Left ventricle myocardium inferior (tissue), 1 donor: ENCODE data around the gene TRIM69. TPM values are rescaled to one million over a fixed set of nuclear protein-coding genes. Genes with fewer than 3 reads are reported as not detected.

Experiments
- DNase-seq: peaks from one replicate; pipeline ENCODE4 v3.0.0-alpha.2; 2020
- H3K27ac ChIP-seq: fragments of 200-600 bp; replicated peaks from 2 replicates; pipeline ENCODE4 v1.8.0; 2021
- H3K27me3 ChIP-seq: fragments of 200-600 bp; 2 replicates; pipeline ENCODE4 v1.8.0; 2021; ENCODE audit warnings: low read depth
- H3K36me3 ChIP-seq: fragments of 200-600 bp; 2 replicates; pipeline ENCODE4 v1.8.0; 2021
- H3K4me1 ChIP-seq: fragments of 200-600 bp; 2 replicates; pipeline ENCODE4 v1.8.0; 2021
- H3K4me3 ChIP-seq: fragments of 200-600 bp; 2 replicates; pipeline ENCODE4 v1.8.0; 2021; ENCODE audit warnings: mild to moderate bottlenecking, moderate library complexity
- H3K9me3 ChIP-seq: fragments of 200-600 bp; replicated peaks from 2 replicates; pipeline ENCODE4 v1.8.0; 2021
- intact Hi-C: fragments of 100-400 bp; cut with micrococcal nuclease; formaldehyde crosslinking; loops from one replicate; pipeline ENCODE4 v1.11.0; 2022
- total RNA-seq: library from RNA; stranded (reverse); fragmentation: NEBNext Ultra II Directional; extraction: Animal tissue kit (Norgen Biotek cat#: 25700); gene quantifications from one replicate; pipeline ENCODE4 v1.2.1, GENCODE V29; 2021
- TF ChIP-seq, protein P1 (sequence below): fragments of 200-600 bp; IDR thresholded peaks from 2 replicates; pipeline ENCODE4 v1.8.0; 2021; ENCODE audit warnings: antibody characterized with exemption, mild to moderate bottlenecking, borderline replicate concordance
- donor health status: DM: no; HTN: yes; CAD: no; lungs with severe emphysema.

Gene TRIM69
- total RNA-seq, 1 donor from 2014 or later = 57.6 TPM

DNA sequence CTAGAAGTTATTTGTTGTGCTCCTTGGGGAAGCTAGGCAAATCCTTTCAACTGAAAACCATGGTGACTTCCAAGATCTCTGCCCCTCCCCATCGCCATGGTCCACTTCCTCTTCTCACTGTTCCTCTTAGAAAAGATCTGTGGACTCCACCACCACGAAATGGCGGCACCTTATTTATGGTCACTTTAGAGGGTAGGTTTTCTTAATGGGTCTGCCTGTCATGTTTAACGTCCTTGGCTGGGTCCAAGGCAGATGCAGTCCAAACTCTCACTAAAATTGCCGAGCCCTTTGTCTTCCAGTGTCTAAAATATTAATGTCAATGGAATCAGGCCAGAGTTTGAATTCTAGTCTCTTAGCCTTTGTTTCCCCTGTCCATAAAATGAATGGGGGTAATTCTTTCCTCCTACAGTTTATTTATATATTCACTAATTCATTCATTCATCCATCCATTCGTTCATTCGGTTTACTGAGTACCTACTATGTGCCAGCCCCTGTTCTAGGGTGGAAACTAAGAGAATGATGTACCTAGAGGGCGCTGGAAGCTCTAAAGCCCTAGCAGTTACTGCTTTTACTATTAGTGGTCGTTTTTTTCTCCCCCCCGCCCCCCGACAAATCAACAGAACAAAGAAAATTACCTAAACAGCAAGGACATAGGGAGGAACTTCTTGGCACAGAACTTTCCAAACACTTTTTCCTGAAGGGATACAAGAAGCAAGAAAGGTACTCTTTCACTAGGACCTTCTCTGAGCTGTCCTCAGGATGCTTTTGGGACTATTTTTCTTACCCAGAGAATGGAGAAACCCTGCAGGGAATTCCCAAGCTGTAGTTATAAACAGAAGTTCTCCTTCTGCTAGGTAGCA is 25.9 kb upstream of the TRIM69 start:
- Histone ChIP-seq H3K27ac (peak overlapping the region; percentile 99), H3K36me3 (peaks cover 3% of the 10 kb centered on the region), H3K27me3 (no peaks in the 10 kb centered on the region), H3K4me3 (peak overlapping the region; percentile 92), H3K9me3 (no peaks in the 10 kb centered on the region), H3K4me1 (peaks cover 58% of the 10 kb centered on the region)
- TF ChIP-seq, protein P1, sequence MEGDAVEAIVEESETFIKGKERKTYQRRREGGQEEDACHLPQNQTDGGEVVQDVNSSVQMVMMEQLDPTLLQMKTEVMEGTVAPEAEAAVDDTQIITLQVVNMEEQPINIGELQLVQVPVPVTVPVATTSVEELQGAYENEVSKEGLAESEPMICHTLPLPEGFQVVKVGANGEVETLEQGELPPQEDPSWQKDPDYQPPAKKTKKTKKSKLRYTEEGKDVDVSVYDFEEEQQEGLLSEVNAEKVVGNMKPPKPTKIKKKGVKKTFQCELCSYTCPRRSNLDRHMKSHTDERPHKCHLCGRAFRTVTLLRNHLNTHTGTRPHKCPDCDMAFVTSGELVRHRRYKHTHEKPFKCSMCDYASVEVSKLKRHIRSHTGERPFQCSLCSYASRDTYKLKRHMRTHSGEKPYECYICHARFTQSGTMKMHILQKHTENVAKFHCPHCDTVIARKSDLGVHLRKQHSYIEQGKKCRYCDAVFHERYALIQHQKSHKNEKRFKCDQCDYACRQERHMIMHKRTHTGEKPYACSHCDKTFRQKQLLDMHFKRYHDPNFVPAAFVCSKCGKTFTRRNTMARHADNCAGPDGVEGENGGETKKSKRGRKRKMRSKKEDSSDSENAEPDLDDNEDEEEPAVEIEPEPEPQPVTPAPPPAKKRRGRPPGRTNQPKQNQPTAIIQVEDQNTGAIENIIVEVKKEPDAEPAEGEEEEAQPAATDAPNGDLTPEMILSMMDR = no peak
- intact Hi-C loops = no loop called here
- DNase-seq = peak; percentile 25

DNA sequence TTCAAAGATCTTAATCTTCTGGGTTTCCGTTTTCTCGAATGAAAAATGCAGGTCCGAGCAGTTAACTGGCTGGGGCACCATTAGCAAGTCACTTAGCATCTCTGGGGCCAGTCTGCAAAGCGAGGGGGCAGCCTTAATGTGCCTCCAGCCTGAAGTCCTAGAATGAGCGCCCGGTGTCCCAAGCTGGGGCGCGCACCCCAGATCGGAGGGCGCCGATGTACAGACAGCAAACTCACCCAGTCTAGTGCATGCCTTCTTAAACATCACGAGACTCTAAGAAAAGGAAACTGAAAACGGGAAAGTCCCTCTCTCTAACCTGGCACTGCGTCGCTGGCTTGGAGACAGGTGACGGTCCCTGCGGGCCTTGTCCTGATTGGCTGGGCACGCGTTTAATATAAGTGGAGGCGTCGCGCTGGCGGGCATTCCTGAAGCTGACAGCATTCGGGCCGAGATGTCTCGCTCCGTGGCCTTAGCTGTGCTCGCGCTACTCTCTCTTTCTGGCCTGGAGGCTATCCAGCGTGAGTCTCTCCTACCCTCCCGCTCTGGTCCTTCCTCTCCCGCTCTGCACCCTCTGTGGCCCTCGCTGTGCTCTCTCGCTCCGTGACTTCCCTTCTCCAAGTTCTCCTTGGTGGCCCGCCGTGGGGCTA is 25.1 kb upstream of the TRIM69 start, which contains the start of the genes B2M and PATL2:
B2M (plus strand) TSS at position 422 of the 647 bp plus-strand sequence; CDS start at position 452, 30 bp downstream.
PATL2 (minus strand) TSS at position 228 of the 647 bp plus-strand sequence. CDS start 34,833 bp downstream, outside the sequence.
- intact Hi-C loops = no loop called here
- Histone ChIP-seq H3K36me3 (peaks cover 11% of the 10 kb centered on the region), H3K4me1 (peaks cover 66% of the 10 kb centered on the region), H3K27me3 (no peaks in the 10 kb centered on the region), H3K9me3 (no peaks in the 10 kb centered on the region), H3K27ac (peak within 1 kb of the TSS; percentile 99), H3K4me3 (peak within 1 kb of the TSS; percentile 92)
- TF ChIP-seq, protein P1 = no peak
- peak; percentile 94 for DNase-seq

DNA sequence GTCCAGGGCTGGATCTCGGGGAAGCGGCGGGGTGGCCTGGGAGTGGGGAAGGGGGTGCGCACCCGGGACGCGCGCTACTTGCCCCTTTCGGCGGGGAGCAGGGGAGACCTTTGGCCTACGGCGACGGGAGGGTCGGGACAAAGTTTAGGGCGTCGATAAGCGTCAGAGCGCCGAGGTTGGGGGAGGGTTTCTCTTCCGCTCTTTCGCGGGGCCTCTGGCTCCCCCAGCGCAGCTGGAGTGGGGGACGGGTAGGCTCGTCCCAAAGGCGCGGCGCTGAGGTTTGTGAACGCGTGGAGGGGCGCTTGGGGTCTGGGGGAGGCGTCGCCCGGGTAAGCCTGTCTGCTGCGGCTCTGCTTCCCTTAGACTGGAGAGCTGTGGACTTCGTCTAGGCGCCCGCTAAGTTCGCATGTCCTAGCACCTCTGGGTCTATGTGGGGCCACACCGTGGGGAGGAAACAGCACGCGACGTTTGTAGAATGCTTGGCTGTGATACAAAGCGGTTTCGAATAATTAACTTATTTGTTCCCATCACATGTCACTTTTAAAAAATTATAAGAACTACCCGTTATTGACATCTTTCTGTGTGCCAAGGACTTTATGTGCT is 24.5 kb upstream of the TRIM69 start:
- peak; percentile 38 for DNase-seq
- H3K4me3 ChIP-seq = peak overlapping the region; percentile 92
- H3K27me3 ChIP-seq = no peaks in the 10 kb centered on the region
- H3K27ac ChIP-seq = peak overlapping the region; percentile 99
- no peaks in the 10 kb centered on the region for H3K9me3 ChIP-seq
- intact Hi-C loops = loop anchor here (2.0 kb wide), 1 partner anchor 15 kb away; no protein-coding TSS in a partner anchor
- peaks cover 72% of the 10 kb centered on the region for H3K4me1 ChIP-seq
- peaks cover 17% of the 10 kb centered on the region for H3K36me3 ChIP-seq
- TF ChIP-seq, protein P1 = no peak

DNA sequence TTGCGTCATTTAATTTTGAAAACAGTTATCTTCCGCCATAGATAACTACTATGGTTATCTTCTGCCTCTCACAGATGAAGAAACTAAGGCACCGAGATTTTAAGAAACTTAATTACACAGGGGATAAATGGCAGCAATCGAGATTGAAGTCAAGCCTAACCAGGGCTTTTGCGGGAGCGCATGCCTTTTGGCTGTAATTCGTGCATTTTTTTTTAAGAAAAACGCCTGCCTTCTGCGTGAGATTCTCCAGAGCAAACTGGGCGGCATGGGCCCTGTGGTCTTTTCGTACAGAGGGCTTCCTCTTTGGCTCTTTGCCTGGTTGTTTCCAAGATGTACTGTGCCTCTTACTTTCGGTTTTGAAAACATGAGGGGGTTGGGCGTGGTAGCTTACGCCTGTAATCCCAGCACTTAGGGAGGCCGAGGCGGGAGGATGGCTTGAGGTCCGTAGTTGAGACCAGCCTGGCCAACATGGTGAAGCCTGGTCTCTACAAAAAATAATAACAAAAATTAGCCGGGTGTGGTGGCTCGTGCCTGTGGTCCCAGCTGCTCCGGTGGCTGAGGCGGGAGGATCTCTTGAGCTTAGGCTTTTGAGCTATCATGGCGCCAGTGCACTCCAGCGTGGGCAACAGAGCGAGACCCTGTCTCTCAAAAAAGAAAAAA is 23.9 kb upstream of the TRIM69 start:
- peak; percentile 42 for DNase-seq
- no peaks in the 10 kb centered on the region for H3K9me3 ChIP-seq
- peak overlapping the region; percentile 92 for H3K4me3 ChIP-seq
- peaks cover 74% of the 10 kb centered on the region for H3K4me1 ChIP-seq
- peaks cover 24% of the 10 kb centered on the region for H3K36me3 ChIP-seq
- H3K27ac ChIP-seq = peak overlapping the region; percentile 99
- TF ChIP-seq, protein P1 = no peak
- intact Hi-C loops = loop anchor here (2.0 kb wide), 1 partner anchor 14 kb away; no protein-coding TSS in a partner anchor
- no peaks in the 10 kb centered on the region for H3K27me3 ChIP-seq
